Panc1 (cell line): ENCODE results near the gene APOLD1. TPM values are rescaled to one million over a fixed set of nuclear protein-coding genes. Genes with fewer than 3 reads are reported as not detected.
"Not testable (repeated sequence)": the region's sequence is repeated elsewhere in the genome, so short reads cannot be mapped to it uniquely, and the experiment has no call there.

Experiments used
- ATAC-seq: fragments of 200-7000 bp; cut with Tn5 transposase; 2 replicates; pipeline ENCODE4 v1.9.1; 2020; ENCODE audit warnings: mild to moderate bottlenecking, moderate library complexity
- BruUV-seq: library from RNA; stranded (reverse); fragments of 400-500 nt; replicated peaks from 2 replicates; lab custom pipeline; 2021; lab: Mats Ljungman, UMichigan
- CTCF ChIA-PET: fragments of 300-600 bp; sonication (Branson Sonifier 250); formaldehyde crosslinking; loops from one replicate; lab custom pipeline; 2022; ENCODE audit warnings: antibody characterized with exemption; lab: Charles Lee
- POLR2A ChIA-PET: fragments of 300-600 bp; sonication (Branson Sonifier 250); formaldehyde crosslinking; loops from one replicate; lab custom pipeline; 2022; ENCODE audit warnings: antibody characterized with exemption; lab: Charles Lee
- DNase-seq: peaks from one replicate; pipeline ENCODE4 v3.0.0-alpha.2; 2010; ENCODE audit warnings: low read depth, low spot score
- H3K27ac ChIP-seq: 2 replicates; pipeline ENCODE4 v1.5.1; 2011; ENCODE audit warnings: mild to moderate bottlenecking, low read length, inconsistent platforms
- H3K27me3 ChIP-seq: fragments of 200-500 bp; sonication (Bioruptor generic); 2 replicates; pipeline ENCODE4 v1.6.0; 2014; ENCODE audit warnings: low read length, inconsistent platforms; ENCODE audit not compliant: control insufficient read depth, insufficient read depth
- H3K36me3 ChIP-seq: fragments of 200-500 bp; sonication (Bioruptor generic); 2 replicates; pipeline ENCODE4 v1.5.1; 2014; ENCODE audit warnings: inconsistent platforms, mild to moderate bottlenecking, low read length, moderate library complexity; ENCODE audit not compliant: control insufficient read depth, insufficient read depth
- H3K4me1 ChIP-seq: 2 replicates; pipeline ENCODE4 v1.5.1; 2011; ENCODE audit warnings: inconsistent platforms, mild to moderate bottlenecking, low read length, moderate library complexity; ENCODE audit not compliant: control insufficient read depth, insufficient read depth
- H3K4me3 ChIP-seq, 2 experiments: 2 replicates each; pipeline ENCODE4 v1.5.1; 2011 to 2012; ENCODE audit warnings: low read depth in 2 of 2, low read length in 2 of 2, mild to moderate bottlenecking in 2 of 2, inconsistent platforms in 1 of 2, moderate library complexity in 1 of 2
- H3K9me3 ChIP-seq: fragments of 200-500 bp; sonication (Bioruptor generic); 2 replicates; pipeline ENCODE4 v1.5.1; 2014; ENCODE audit warnings: low read depth, mild to moderate bottlenecking, inconsistent platforms, low read length, moderate library complexity; ENCODE audit not compliant: control insufficient read depth, insufficient read depth
- CTCF ChIP-seq: fragments of 450-650 bp; IDR thresholded peaks from 2 replicates; pipeline ENCODE4 v1.5.1; 2017; ENCODE audit warnings: mild to moderate bottlenecking
- POLR2AphosphoS5 ChIP-seq: IDR thresholded peaks from 2 replicates; pipeline ENCODE4 v1.6.1; 2012; ENCODE audit warnings: mild to moderate bottlenecking, low read depth, low read length, moderate library complexity
- REST ChIP-seq, 2 experiments: IDR thresholded peaks; 2 replicates each; pipeline ENCODE4 v1.6.1; 2011 to 2012; ENCODE audit warnings: low read depth in 2 of 2, control low read depth in 1 of 2, low read length in 1 of 2, mild to moderate bottlenecking in 1 of 2, moderate library complexity in 1 of 2; ENCODE audit not compliant: insufficient read depth in 1 of 2
- SIN3A ChIP-seq: IDR thresholded peaks from 2 replicates; pipeline ENCODE4 v1.6.1; 2012; ENCODE audit warnings: low read depth, mild to moderate bottlenecking, low read length, moderate library complexity, borderline replicate concordance; ENCODE audit not compliant: insufficient read depth
- TCF7L2 ChIP-seq: IDR thresholded peaks from 2 replicates; pipeline ENCODE4 v1.6.1; 2011; ENCODE audit warnings: mild to moderate bottlenecking, low read depth, low read length, inconsistent platforms
- in situ Hi-C: cut with HindIII; loops from 2 replicates; pipeline ENCODE4 v1.10.0; 2016; ENCODE audit warnings: low sequenced_read_pairs, low pct_unique_long_range_greater_than_20kb
- intact Hi-C: fragments of 100-400 bp; cut with micrococcal nuclease; formaldehyde crosslinking; loops from one replicate; pipeline ENCODE4 v1.10.0; 2022; ENCODE audit not compliant: unreplicated experiment
- total RNA-seq: library from RNA; stranded (reverse); gene quantifications from one replicate; pipeline ENCODE4 v1.2.1, GENCODE V29; 2021; ENCODE audit not compliant: unreplicated experiment

The APOLD1 gene
- total RNA-seq, 1 experiment from 2014 or later: 4.1 TPM

- in situ Hi-C loops (no loop called here), intact Hi-C loops (no loop called here)
- Histone ChIP-seq H3K9me3 (no peaks in the 10 kb centered on the region), H3K4me1 (peaks cover 37% of the 10 kb centered on the region), H3K27ac (peak overlapping the region; percentile 77), H3K4me3 (no peak overlapping the region), H3K36me3 (no peaks in the 10 kb centered on the region), H3K27me3 (no peaks in the 10 kb centered on the region)
- ATAC-seq (no peak), DNase-seq (no peak)
- ChIA-PET CTCF (no interaction called here), POLR2A (no interaction called here)
- TF ChIP-seq POLR2AphosphoS5 (no peak), SIN3A (no peak), CTCF (no peak), TCF7L2 (no peak), REST (IDR thresholded peaks at IDR 0.05; ENCODE audit: insufficient read depth in 1 of 2, low read depth in 2 of 2, low read length in 1 of 2) (no peak)
- no TSS peak for BruUV-seq
These were observed 21.5 kb downstream of the APOLD1 start for GRCh38 chr12:12806784-12807516.

- intact Hi-C loops, H3K36me3 ChIP-seq, H3K27me3 ChIP-seq, BruUV-seq, H3K9me3 ChIP-seq, in situ Hi-C loops, DNase-seq, CTCF ChIA-PET, ATAC-seq, POLR2A ChIA-PET, H3K4me3 ChIP-seq: not testable (repeated sequence)
- peak overlapping the region; percentile 83; the same call in 1 of the 2 replicates for H3K27ac ChIP-seq
- H3K4me1 ChIP-seq: peaks cover 42% of the 10 kb centered on the region
These were observed 22.1 kb downstream of the APOLD1 start for GRCh38 chr12:12807517-12807903.
